HG02973 (cell line): Measurements from ENCODE around the gene SYNGR1.
"Not testable (repeated sequence)": the region's sequence is repeated elsewhere in the genome, so short reads cannot be mapped to it uniquely, and the experiment has no call there.

Experiments used
- ATAC-seq: cut with Tn5 transposase; IDR thresholded peaks from one replicate; pipeline ENCODE4 v1.9.1; 2021; ENCODE audit warnings: moderate library complexity; ENCODE audit not compliant: unreplicated experiment

The SYNGR1 gene

DNA sequence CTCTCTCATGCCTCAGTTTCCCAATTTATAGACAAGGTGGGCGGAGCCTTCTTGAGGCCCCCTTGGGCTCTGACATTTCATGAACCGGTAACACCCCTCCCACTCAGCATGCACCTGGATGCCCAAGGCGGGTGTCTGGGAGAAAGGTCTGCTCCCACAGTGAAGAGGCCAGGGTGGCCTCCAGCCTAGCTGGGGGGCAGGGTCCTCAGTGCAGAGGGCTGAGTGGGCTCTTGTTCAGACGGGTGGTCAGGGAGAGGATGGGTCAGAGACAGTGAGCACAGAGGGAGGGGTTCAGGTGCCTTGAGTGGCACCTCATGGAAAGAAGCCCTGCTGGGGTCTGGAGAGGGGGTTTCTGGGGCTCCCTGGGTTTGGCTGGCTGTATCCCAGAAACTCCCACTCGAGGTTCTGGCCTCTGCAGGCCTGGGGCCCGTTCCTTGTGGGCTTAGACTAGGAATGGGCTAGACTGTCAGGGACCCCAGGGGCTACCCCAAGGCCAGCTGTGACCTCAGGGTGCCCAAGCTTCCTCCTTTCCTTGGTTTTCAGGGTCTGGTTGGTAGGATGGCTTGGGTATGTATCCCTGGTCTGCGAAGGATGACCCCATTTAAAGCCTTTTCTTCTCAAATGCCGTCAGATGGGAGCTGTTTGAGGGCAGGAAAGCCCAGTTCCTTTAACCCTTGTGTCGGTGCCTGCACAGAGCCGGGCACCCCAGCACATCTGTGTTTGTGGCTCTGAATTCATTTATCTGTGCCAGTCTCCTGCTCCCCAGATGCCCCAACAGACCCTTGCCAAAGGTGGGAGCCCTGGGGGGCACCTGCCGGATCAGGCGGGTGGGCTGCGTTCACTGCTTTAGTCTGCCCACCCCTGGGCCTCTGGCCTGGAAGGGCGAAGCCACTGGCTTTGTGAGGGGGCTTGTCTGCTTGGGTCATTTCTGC is 1.2 kb downstream of the SYNGR1 start:
- ATAC-seq = no peak

DNA sequence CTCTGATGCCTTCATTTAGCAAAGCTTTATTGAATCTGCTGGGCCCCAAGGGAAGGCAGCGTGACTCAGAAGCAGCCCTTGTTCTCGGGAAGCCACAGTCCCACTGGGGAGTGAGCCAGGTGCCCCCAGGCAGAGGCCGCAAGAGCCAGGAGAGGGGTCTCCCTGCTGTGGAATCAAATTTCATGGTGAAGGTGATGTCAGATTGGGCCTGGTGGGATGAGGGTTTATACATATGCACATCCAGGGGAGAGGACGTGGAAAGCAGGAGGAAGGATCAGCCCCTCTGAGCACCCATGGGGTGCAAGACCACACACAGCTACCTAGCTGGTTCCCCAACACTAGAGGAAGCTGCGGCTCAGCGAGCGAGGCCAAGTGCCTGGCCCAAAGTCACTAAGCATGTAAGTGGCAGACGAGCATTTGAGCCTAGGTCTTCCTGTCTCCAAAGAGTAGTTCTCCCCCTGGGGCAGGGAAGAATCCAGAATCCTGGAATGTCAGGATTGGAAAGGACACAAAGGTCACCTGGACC is 2.0 kb downstream of the SYNGR1 start:
- ATAC-seq = no peak

DNA sequence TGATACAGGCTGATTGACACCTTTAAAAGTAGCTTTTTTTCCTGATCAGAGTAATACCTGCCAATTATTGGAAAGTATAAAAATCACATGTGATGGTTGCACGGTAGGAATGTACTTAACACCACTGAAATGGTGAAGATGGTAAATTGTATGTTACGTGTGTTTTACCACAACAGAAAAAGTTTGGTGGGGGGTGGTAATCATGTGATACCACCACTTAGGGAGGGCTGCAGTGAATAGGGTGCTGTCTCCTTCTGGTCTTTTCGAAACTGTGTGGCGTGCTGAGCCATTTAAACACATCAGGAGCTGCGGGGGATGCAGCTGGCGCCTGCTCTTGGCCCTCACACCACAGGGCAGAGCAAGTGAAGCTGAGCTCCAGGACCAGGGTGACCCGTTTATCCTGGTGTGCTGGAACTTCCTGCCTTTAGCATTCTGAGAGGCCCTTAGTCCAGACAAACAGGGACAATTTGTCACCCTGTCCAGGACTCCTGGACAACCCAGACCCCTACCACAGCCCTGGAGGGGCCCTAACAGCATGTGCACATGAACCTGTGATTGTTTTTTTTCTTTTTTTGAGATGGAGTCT is 2.6 kb downstream of the SYNGR1 start:
- ATAC-seq = no peak

DNA sequence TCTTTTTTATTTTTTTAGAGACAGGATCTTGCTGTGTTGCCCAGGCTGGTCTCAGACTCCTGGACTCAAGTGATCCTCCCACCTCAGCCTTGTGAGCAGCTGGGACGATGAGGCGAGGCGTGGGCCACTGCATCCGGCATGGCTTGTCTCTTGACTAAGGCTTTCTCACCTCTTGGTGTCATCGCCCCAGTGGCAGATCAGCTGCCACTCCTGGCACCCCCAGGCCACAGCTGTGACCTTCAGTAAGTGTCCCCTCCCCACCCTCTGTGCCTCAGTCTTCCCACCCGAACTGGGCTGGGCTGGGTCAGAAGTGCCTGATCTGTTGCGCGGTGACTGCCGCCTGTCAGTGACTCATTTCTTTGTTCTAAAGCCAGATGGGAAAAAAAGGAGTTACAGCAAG is 3.6 kb downstream of the SYNGR1 start:
- no peak for ATAC-seq

DNA sequence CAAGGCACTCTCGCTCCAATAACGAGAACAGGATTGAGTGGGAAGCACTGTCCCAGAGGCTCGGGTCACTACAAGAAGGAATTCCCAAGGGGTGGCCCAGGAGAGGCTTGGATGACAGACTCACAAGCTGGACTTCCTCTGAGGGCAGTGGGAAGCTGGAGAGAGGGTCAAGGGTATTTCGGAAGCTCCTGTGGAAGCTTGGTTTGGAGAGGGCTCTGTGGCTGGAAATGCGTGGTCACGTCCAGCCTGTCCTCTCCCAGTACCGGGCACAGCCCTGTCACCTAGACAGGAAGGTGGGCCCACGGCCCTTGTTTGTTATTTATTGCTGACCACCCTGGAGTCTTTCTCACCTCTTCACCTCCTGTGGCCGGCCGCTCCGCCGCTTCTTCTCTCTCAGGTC is 5.3 kb downstream of the SYNGR1 start:
- no peak for ATAC-seq

DNA sequence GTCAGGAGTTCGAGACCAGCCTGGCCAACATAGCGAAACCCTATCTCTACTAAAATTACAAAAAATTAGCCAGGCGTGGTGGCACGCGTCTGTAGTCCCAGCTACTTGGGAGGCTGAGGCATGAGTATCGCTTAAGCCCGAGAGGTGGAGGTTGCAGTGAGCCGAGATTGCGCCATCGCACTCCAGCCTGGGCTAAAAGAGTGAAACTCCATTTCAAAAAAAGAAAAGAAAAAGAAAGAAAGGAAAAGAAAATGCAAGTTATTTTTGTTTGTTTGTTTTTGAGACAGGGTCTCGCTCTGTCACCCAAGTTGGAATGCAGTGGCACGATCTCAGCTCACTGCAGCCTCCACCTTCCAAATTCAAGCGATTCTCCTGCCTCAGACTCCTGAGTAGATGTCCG is 6.0 kb downstream of the SYNGR1 start:
- ATAC-seq = not testable (repeated sequence)

DNA sequence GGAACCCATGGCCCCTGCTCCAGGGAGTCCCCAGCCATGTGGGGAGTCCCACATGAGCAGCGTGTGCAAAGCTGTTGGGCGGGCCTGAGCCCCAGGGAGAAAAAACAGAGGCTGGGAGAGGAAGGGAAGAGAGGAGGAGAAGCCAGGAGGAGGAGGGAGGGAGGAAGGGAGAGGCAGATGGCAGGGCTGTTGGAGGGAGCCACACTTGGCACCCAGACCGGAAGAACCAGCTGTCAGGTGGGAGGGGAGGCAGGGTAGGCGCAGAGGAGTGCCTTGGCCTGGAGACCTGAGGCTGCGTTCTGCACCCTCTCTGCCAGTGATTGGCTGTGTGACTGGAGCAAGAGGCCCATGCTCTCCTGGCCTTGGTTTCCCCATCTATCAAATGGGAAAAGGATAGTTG is 6.7 kb downstream of the SYNGR1 start:
- no peak for ATAC-seq

DNA sequence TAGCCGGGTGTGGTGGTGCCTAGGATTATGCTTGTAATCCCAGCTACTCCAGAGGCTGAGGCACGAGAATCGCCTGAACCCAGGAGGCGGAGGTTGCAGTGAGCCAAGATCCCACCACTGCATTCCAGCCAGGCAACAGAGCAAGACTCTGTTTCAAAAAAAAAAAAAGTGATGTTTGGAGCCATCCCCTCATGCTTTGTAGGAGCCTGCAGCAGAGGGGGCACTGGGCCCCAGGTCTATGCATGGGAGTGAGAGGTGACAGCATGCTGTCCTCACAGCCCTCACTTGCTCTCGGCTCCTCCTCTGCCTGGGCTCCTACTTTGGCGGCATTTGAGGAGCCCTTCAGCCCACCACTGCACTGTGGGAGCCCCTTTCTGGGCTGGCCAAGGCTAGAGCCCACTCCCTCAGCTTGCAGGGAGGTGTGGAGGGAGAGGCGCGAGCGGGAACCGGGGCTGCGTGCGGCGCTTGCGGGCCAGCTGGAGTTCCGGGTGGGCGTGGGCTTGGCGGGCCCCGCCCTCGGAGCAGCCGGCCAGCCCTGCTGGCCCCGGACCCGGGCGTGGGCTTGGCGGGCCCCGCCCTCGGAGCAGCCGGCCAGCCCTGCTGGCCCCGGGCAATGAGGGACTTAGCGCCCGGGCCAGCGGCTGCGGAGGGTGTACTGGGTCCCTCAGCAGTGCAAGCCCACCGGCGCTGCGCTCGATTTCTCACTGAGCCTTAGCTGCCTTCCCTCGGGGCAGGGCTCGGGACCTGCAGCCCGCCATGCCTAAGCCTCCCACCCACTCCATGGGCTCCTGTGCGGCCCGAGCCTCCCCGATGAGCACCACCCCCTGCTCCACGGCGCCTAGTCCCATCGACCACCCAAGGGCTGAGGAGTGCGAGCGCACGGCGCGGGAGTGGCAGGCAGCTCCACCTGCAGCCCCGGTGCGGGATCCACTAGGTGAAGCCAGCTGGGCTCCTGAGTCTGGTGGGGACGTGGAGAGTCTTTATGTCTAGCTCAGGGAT is 7.6 kb downstream of the SYNGR1 start:
- not testable (repeated sequence) for ATAC-seq

DNA sequence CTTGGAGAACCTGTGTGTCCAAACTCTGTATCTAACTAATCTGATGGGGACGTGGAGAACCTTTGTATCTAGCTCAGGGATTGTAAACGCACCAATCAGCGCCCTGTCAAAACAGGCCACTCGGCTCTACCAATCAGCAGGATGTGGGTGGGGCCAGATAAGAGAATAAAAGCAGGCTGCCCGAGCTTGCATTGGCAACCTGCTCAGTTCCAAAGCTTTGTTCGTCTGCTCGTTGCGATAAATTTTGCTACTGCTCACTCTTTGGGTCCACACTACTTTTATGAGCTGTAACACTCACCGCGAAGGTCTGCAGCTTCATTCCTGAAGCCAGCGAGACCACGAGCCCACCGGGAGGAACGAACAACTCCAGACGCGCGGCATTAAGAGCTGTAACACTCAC is 8.4 kb downstream of the SYNGR1 start:
- ATAC-seq = not testable (repeated sequence)

DNA sequence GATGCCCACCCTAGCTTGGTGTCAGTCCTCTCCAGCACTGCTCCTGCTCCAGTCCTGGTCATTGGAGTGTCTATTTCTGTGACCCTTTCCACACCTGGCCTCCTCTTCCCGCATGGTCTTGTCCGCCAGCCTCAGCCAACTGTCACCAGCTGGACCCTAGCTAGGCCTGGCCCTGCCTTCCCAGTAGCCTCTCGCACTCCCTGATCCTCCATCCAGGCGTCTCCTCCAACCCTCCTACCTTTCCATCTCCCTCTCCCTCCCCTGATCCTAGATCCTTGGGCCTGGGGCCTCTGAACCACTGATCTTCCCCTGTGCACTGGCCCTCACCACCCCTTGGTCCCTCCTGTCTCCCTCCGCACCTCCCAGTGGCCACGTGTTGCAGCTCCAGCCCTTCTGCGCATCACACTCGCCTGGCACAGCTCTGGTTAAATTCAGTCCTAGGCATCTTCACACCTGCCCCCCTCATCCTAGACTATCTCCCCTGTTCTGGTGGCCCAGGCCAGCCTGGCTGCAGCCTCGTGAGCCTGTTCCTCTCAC is 9.9 kb downstream of the SYNGR1 start:
- ATAC-seq = no peak

DNA sequence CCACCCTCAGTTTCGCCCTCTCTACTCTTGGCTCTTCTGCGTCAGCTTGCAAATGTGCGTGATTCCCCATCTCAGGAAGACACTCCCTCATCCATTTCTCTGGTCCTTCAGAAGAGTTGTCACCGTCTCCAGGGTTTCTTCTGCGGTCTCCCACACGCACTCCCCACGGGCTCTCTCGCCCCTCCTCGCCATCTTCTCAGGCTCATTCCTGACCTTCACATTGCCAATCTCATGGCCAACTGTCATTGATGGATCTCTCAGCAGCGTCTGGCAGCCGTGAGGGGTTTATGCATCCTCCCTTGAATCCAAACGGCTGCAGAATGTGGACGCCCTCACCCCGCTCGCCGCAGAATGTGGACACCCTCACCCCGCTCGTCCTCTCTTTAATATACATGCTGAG is 10.5 kb downstream of the SYNGR1 start:
- no peak for ATAC-seq

DNA sequence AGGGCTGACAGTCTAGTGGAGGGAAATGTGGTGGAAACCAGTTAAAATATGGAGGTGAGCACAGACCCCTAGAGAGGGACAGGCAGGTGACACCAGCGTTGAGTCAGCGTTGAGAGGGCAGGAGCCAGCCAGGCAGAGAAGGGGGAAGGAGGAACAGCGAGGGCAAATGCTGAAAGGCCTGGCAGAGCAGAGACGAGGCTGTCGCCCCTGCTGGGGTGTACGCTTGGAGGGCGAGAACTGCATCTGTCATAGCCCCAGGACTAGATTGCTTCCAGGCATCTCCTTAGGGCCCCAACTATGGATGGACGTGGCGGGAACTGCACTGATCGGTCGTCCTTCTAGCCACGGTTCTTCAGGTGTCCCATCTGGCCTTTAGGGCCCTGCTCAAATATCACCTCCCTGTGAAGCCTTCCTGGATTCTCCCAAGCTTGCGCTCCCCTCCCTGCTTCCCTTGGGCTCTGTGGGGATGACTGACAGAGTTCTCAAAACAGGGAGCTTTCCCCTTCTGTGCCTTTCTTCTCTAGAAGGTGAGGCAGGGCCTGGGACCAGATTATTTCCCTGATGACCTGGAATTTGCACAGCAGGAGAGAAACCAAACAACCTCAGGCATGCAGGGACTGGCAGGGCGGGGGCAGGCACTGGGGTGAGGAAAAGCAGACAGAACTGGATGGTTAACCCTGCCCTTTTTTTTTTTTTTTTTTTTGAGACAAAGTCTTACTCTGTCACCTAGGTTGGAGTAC is 11.1 kb downstream of the SYNGR1 start:
- ATAC-seq = no peak

DNA sequence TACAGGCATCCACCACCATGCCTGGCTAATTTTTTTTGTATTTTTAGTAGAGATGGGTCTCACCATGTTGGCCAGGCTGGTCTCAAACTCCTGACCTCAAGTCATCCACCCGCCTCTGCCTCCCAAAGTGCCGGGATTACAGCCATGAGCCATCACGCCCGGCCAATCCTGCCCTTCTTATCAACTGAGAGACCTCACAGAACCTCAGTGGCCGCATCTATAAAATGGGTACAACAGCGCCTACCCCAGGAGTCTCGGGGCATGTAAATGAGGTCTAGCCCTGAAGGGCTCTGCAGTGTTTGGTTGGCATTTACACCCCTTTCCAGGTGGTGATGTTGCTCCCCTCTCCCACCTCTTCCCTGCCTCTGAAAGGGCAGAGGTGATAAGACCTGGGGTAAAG is 11.7 kb downstream of the SYNGR1 start:
- no peak for ATAC-seq

DNA sequence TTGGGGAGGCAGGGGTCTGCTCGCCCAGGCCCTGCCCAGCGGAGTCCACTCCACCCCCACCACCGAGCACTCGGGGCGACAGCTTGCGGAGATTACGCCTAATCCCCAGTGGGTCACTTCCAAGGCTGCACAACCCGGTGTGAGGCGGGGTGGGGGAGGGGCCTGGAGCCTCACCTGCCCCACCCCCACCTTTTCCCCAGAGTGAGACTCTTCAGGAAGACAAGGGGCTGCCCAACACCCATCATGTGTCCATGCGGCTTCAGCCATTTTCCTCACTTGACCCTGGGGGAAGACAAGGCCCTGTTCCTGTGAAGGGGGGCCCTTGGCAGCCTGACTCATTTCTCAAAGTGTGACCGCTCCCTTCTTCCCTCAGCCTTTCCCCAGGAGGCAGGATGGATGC is 12.5 kb downstream of the SYNGR1 start:
- ATAC-seq = no peak

DNA sequence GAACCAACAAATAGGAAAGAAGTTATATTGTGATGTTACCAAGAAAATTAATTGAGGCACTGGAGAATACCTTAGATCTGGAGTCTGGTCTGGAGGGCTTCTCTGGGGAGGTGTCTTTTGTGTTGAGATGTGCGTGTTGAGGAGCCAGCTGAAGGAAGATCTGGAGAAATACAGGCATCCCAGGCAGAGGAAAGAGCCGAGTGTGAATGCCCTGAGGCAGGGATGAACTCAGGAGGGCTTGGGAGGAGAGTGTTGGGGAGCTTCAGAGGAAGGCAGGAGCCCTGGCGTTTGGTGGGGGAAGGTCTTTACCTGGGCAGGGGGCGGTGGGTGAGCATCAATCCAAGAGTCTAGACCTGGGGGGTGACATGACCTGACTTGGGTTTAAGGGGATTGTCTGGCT is 13.1 kb downstream of the SYNGR1 start:
- ATAC-seq = no peak

DNA sequence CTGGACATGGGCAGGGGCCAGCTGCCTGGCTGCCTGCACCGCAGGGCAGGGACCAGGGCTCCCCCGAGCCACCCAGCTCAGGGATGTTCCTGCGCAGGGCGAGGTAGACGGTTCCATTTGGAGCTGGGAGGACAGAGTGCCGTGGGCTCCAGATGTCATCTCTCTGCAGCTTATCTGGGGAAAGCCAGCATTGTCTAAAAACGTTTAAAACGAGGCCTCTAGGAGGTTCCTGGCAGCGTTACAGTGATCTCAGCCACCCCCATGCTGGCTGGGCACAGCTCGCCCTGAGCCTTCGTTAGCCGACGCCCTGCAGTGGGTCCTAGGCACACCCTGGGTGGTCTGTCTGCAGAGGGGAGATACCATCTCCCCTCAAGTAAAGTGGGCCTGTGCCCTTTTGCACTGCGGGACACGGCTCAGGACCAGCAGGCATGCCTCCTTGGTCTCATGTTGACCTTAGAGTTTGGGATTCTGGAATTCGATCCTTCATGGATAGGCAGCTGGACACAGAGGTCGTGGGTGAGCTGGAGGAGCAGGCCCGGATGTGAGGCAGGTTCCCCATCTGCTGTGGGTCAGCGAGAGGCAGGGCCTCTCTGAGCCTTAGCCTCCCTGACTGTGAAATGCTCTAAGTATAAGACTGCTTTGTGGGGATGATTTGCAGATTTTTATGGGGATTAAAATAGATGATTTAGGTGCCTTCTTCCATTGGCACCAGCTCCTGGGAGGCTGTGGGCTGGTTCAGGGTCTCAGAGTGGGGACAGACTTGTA is 14.1 kb downstream of the SYNGR1 start:
- no peak for ATAC-seq

DNA sequence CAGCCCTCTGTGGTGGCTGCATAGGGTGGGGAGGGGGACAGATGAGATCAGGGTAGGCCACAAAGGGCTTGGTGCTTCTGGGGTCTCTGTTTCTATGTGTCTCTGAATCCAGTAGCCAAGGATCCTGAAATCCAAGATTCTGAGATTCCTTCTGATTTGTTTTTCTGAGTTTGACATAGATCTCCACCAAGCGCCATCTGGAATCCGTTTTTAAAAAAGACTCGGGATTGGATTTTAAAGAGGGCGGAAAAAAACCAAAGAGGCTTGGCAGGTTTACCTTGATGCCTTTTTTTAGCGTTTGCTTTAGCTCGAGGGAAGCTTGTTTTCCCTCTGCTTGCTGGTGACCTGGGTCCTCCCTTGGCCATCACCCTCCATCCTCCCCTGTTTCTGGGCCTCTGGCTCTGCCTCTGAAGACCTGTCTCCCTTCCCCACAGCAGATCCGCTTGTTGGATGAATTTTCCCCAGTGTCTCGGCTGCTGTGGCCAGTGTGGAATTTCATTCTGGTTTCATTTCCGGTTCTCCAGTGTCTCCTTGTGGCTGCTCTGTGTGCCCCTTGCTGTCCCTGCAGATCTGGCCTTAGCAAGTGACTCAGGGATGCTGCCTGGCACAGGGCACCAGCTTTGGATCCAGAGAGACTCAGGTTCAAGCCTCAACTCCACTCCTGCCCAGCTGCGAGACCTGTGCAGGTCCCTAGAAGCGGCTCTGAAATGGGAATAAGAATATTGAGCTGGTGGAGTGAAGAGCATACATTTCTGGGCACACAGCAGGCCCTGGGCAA is 15.1 kb downstream of the SYNGR1 start:
- ATAC-seq = no peak

DNA sequence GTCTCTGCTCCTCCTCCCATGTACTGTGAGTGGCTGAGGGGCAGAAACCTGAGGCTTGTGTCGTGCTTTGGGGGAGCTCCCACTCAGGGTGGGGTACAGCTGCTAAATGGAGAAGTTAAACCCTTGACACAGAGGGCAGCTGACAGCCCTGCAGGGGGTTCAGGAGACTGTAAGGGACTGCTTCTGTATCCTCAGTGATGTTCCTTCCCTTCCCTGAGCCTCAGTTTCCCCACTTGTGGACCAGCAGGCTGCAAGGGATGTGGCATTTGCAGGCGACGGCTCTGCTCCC is 15.6 kb downstream of the SYNGR1 start:
- ATAC-seq = no peak

DNA sequence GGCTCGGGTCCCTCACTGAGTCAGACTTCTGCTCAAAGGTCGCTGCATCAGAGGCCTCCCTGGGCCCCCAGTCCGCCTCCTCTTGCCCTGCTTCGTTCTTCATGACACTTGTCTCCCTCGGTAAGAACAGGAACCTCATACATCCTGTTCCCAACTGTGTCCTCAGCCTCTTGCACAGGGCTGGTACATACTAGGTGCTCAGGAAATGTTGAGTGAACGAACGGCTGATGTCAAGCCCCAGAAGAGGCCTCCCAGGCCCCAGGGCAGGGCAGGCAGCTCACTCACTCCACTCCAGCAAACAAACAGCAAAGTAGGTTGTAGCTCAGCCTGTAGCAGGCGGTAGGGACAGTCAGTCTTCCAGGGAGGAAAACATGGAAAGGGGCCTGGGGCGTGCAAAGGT is 17.2 kb downstream of the SYNGR1 start:
- ATAC-seq = no peak
